IMR-90 (cell line): ENCODE measurements around the gene ITSN2.

Experiments used
- CEBPB ChIP-seq: IDR thresholded peaks from 2 replicates; pipeline ENCODE4 v1.6.1; 2012; ENCODE audit warnings: low read depth, low read length, improper control_type of control experiment
- CHD1 ChIP-seq: IDR thresholded peaks from 2 replicates; pipeline ENCODE4 v1.6.1; 2012; ENCODE audit warnings: low read depth, low read length, improper control_type of control experiment
- CTCF ChIP-seq: conservative IDR thresholded peaks from 2 replicates; pipeline ENCODE4 v1.5.1; 2012; ENCODE audit warnings: mild to moderate bottlenecking, low read depth, low read length, improper control_type of control experiment
- ELK1 ChIP-seq: fragments of 150-350 bp; IDR thresholded peaks from 2 replicates; pipeline ENCODE4 v1.6.1; 2016; ENCODE audit warnings: low read depth, mild to moderate bottlenecking, low read length, moderate library complexity, borderline replicate concordance
- MXI1 ChIP-seq: IDR thresholded peaks from 2 replicates; pipeline ENCODE4 v1.6.1; 2012; ENCODE audit warnings: low read depth, mild to moderate bottlenecking, low read length, moderate library complexity, borderline replicate concordance
- POLR2A ChIP-seq: IDR thresholded peaks from 2 replicates; pipeline ENCODE4 v1.6.1; 2012; ENCODE audit warnings: mild to moderate bottlenecking, low read depth, low read length
- RAD21 ChIP-seq: IDR thresholded peaks from 2 replicates; pipeline ENCODE4 v1.6.1; 2012; ENCODE audit warnings: low read length, improper control_type of control experiment
- RFX5 ChIP-seq: IDR thresholded peaks from 2 replicates; pipeline ENCODE4 v1.8.0; 2012; ENCODE audit warnings: low read depth, mild to moderate bottlenecking, low read length, moderate library complexity

GRCh38 chr2:24336811-24337210 lies 23.5 kb downstream of the ITSN2 start:
- TF ChIP-seq CTCF (no peak), CEBPB (no peak), ELK1 (no peak), RFX5 (no peak), POLR2A (no peak), RAD21 (no peak), MXI1 (no peak), CHD1 (no peak)
